22Rv1 (cell line): Measurements from ENCODE around the gene PLXNA2.

Experiments used
- H3K27ac ChIP-seq: fragments of 450-650 bp; 2 replicates; pipeline ENCODE4 v1.5.1; 2017
- CTCF ChIP-seq: fragments of 450-650 bp; IDR thresholded peaks from 2 replicates; pipeline ENCODE4 v1.5.1; 2017; ENCODE audit warnings: mild to moderate bottlenecking
- ZFX ChIP-seq: fragments of 450-650 bp; IDR thresholded peaks from 2 replicates; pipeline ENCODE4 v1.6.1; 2017; ENCODE audit warnings: antibody characterized with exemption, borderline replicate concordance

The PLXNA2 gene

GRCh38 chr1:208213786-208214185 is 30.4 kb downstream of the PLXNA2 start:
- no peak for TF ChIP-seq ZFX
- no peak for TF ChIP-seq CTCF

DNA sequence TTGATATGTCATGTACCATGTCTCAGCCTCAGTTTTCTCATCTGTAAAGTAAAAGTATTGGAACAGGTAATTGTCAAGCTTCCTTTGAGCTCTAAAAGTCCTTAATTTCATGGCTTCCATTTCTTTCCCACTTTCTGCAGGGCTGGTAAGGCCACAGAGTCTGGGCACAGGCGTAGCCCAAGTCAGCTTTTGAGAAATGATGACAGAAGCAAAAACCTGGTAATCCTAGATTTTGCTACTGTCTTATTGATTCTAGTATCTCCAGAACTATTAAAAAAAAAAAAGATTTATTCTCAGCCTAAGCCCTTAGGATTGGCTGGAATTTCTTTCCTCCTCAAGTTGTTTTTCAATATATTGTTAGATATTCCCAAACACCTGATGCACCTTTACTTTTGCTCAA is 31.3 kb downstream of the PLXNA2 start:
- TF ChIP-seq CTCF (no peak), ZFX (no peak)
- H3K27ac ChIP-seq: no peak overlapping the region

More at GRCh38 chr1:208213786-208214185, 30.4 kb downstream of the PLXNA2 start:
- H3K27ac ChIP-seq: no peak overlapping the region

DNA sequence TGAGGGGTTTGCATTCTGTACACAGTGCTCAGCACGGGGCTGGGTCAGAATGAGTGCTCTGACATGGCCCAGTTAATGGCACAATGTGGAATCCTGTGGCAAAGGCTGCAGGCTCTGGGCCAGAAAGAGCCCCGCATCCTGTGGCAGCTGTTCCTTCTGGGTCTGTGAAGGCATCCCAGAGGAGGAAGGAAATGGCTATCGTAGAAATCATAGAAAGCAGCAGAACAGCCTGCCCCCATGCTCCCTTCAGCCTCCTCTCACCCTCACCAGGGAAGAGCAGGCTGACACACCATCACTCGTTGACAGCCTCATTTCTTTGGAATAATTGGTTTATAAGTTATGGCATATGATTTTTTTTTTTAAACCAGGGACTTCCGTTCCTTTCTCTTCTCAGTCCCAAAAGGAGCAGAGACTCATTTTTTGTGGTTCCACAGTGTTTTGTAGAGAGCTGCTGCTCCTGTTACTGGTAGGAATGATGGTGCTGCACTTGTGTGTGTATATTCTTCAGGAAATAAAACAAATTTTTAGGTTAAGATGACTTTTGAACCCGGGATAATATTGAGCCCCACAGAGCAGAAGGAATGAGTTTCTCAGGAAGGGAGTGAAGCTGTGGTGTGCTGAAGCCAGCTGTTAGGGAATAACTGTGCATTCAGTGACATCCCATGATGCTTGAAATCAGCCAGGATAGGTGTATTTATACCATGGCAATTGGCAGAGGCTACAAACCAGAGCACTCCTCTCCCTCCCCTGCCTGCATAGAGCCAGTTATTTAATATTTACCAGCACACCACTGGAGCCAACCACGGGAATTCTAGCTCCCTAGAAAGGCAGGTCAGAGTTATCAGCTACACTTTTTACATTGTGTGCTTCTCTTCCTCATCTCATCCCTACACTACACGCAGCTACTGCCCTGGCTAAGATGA is 32.0 kb downstream of the PLXNA2 start:
- TF ChIP-seq CTCF: no peak
- no peak for TF ChIP-seq ZFX
- no peak overlapping the region for H3K27ac ChIP-seq

DNA sequence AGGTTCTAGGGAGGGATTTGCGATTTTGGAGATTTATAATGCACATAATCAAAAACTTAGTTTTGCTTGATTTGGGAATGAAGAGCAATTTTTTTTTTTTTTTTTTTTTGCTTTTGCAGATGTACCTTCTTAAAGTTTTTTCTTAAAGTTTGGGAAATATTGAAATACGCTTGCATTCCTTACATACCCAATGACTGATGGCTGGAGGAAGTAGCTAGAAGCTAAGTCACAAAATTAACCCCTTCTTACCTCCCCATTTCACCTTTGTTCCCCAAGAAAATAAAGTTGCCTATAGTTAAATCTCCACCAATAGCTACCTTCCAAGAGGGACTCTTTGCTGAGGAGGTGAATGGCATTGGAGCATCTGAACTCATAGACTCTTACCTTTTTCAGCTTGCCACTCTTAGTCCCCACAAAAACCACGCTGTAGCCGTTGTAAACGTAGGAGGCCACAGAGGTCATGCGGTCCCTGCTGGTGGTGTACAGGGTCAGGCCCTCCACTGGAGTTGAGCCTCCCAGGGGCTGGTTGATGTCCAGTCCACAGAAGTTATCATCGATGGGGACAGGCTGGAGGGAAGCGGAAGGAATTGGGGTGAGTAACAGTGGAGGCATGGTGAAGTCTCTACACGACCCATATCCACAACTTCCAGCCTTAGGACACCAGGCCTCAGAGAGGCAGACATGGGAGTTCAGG is 34.1 kb downstream of the PLXNA2 start:
- no peak for TF ChIP-seq ZFX
- no peak for TF ChIP-seq CTCF

DNA sequence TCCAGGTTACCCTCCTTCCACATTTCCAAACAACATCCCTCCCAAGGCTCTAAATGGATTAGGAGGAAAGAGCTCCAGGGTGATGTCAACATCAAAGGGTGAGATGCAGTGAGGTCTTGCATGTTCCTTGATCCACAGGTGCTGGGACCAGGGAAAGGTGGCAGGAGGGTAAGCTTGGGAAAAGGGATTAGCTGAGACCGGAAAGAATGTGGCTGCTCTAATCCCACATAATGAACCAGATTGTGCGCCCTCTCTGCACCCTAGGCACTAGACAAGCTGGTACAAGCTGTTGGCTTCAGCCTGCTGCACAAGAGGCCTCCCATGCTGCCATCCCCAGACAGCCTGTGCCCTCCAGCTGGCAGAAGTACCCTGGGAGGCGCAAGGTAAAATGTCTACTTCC is 34.9 kb downstream of the PLXNA2 start:
- no peak for TF ChIP-seq ZFX
- no peak for TF ChIP-seq CTCF
- no peak overlapping the region for H3K27ac ChIP-seq

More for the DNA sequence above, 34.1 kb downstream of the PLXNA2 start:
- no peak overlapping the region for H3K27ac ChIP-seq

- no peak for TF ChIP-seq CTCF
- no peak for TF ChIP-seq ZFX
- no peak overlapping the region for H3K27ac ChIP-seq
Measured at GRCh38 chr1:208208132-208208487, 36.1 kb downstream of the PLXNA2 start.
